SK-N-SH (cell line): ENCODE measurements around the gene ETNK2. TPM values are rescaled to one million over a fixed set of nuclear protein-coding genes. Genes with fewer than 3 reads are reported as not detected.

Experiments
- CTCF ChIA-PET: fragments of 300-600, 350-600 bp; formaldehyde crosslinking; extraction: SDS; loops from one replicate; lab custom pipeline; 2021; lab: Yijun Ruan, JAX
- POLR2A ChIA-PET: fragments of 350-600 bp; sonication (Branson Sonifier 250); formaldehyde crosslinking; extraction: SDS; loops from one replicate; lab custom pipeline; 2020; ENCODE audit warnings: antibody characterized with exemption, inconsistent platforms; lab: Yijun Ruan, JAX
- DNase-seq: peaks from one replicate; pipeline ENCODE4 v3.0.0; 2012
- H2AFZ ChIP-seq: fragments of 200-600 bp; sonication (generic); 2 replicates; pipeline ENCODE4 v1.8.1; 2016; ENCODE audit warnings: antibody characterized with exemption, mild to moderate bottlenecking, low read depth
- H3F3A ChIP-seq: fragments of 200-600 bp; sonication (generic); replicated peaks from 2 replicates; pipeline ENCODE3; 2016; ENCODE audit warnings: antibody characterized with exemption, mild to moderate bottlenecking; ENCODE audit not compliant: insufficient read depth
- H3K27ac ChIP-seq, 2 experiments: fragments of 200-500 bp in 1 of 2; fragments of 200-600 bp in 1 of 2; sonication (Bioruptor generic) in 1 of 2; sonication (generic), shearing (Covaris generic) in 1 of 2; 2 replicates each; pipeline versions ENCODE4 v1.5.1 to v1.6.1; 2014 to 2016; ENCODE audit warnings: low read depth in 2 of 2, inconsistent platforms in 1 of 2, low read length in 1 of 2, mild to moderate bottlenecking in 1 of 2, mixed read lengths in 1 of 2
- H3K27me3 ChIP-seq: fragments of 200-600 bp; sonication (generic), shearing (Covaris generic); 2 replicates; pipeline ENCODE4 v1.6.1; 2016; ENCODE audit warnings: mixed run types; ENCODE audit not compliant: insufficient read depth
- H3K36me3 ChIP-seq, 2 experiments: fragments of 200-500 bp in 1 of 2; fragments of 200-600 bp in 1 of 2; sonication (Bioruptor generic) in 1 of 2; sonication (generic) in 1 of 2; replicated peaks in 1 of 2; 2 replicates each; pipeline versions ENCODE3 to v1.5.1; 2014 to 2016; ENCODE audit warnings: low read length in 1 of 2, mild to moderate bottlenecking in 1 of 2; ENCODE audit not compliant: insufficient read depth in 2 of 2, control insufficient read depth in 1 of 2
- H3K4me1 ChIP-seq, 2 experiments: fragments of 200-500 bp in 1 of 2; fragments of 200-600 bp in 1 of 2; sonication (Bioruptor generic) in 1 of 2; sonication (generic), shearing (Covaris generic) in 1 of 2; 2 replicates each; pipeline versions ENCODE4 v1.5.1 to v1.6.1; 2014 to 2016; ENCODE audit warnings: low read depth in 1 of 2, low read length in 1 of 2, mixed run types in 1 of 2; ENCODE audit not compliant: insufficient read depth in 2 of 2, control insufficient read depth in 1 of 2
- H3K4me2 ChIP-seq: fragments of 200-600 bp; sonication (generic), shearing (Covaris generic); 2 replicates; pipeline ENCODE4 v1.6.1; 2017; ENCODE audit warnings: mixed run types
- H3K4me3 ChIP-seq, 2 experiments: fragments of 200-500 bp in 1 of 2; fragments of 200-600 bp in 1 of 2; sonication (Bioruptor generic) in 1 of 2; sonication (generic), shearing (Covaris generic) in 1 of 2; 2 replicates each; pipeline versions ENCODE4 v1.5.1 to v1.8.1; 2014 to 2016; ENCODE audit warnings: low read depth in 2 of 2, inconsistent platforms in 1 of 2, low read length in 1 of 2, mild to moderate bottlenecking in 1 of 2, mixed read lengths in 1 of 2, moderate library complexity in 1 of 2
- H3K79me2 ChIP-seq: fragments of 200-600 bp; sonication (generic); 2 replicates; pipeline ENCODE4 v1.8.1; 2017; ENCODE audit warnings: mild to moderate bottlenecking; ENCODE audit not compliant: insufficient read depth
- H3K9ac ChIP-seq: fragments of 200-600 bp; sonication (generic); 2 replicates; pipeline ENCODE4 v1.6.1; 2017; ENCODE audit warnings: mixed run types
- H3K9me2 ChIP-seq: fragments of 200-600 bp; sonication (generic); 2 replicates; pipeline ENCODE4 v1.6.1; 2017; ENCODE audit warnings: mixed run types
- H3K9me3 ChIP-seq: fragments of 200-600 bp; sonication (generic); 2 replicates; pipeline ENCODE4 v1.6.1; 2017; ENCODE audit warnings: mixed run types, mild to moderate bottlenecking, moderate library complexity
- H4K20me1 ChIP-seq: fragments of 200-600 bp; sonication (generic); 2 replicates; pipeline ENCODE4 v1.6.1; 2017; ENCODE audit warnings: mild to moderate bottlenecking, mixed run types; ENCODE audit not compliant: insufficient read depth
- CHD2 ChIP-seq: fragments of 150-350 bp; IDR thresholded peaks from 2 replicates; pipeline ENCODE4 v1.6.1; 2018; ENCODE audit warnings: low read length; ENCODE audit not compliant: partially characterized antibody
- ELF1 ChIP-seq: IDR thresholded peaks from 2 replicates; pipeline ENCODE4 v1.4.0; 2012
- EP300 ChIP-seq, 2 experiments: IDR thresholded peaks; 2 replicates each; pipeline versions ENCODE4 v1.4.0 to v1.6.1; 2012; ENCODE audit warnings: borderline replicate concordance in 1 of 2, low read depth in 1 of 2, low read length in 1 of 2
- FOSL2 ChIP-seq: IDR thresholded peaks from 2 replicates; pipeline ENCODE4 v1.4.0; 2012; ENCODE audit warnings: low read depth, mild to moderate bottlenecking, moderate library complexity, borderline replicate concordance
- FOXJ3 ChIP-seq: sonication (generic); formaldehyde crosslinking; IDR thresholded peaks from 2 replicates; pipeline ENCODE4 v1.5.1; 2020; ENCODE audit warnings: mild to moderate bottlenecking, missing genetic modification reagents
- FOXM1 ChIP-seq: IDR thresholded peaks from 2 replicates; pipeline ENCODE4 v1.4.0; 2012; ENCODE audit warnings: low read depth, mild to moderate bottlenecking
- GABPA ChIP-seq: IDR thresholded peaks from 2 replicates; pipeline ENCODE4 v1.4.0; 2012; ENCODE audit warnings: low read depth, mild to moderate bottlenecking
- MEF2A ChIP-seq: IDR thresholded peaks from 2 replicates; pipeline ENCODE4 v1.4.0; 2012; ENCODE audit warnings: low read depth, borderline replicate concordance
- MXI1 ChIP-seq: IDR thresholded peaks from 2 replicates; pipeline ENCODE4 v1.6.1; 2012; ENCODE audit warnings: mild to moderate bottlenecking, low read depth, low read length, improper control_type of control experiment
- POLR2AphosphoS5 ChIP-seq: IDR thresholded peaks from 2 replicates; pipeline ENCODE4 v1.6.1; 2012; ENCODE audit warnings: low read depth, low read length
- RXRA ChIP-seq: IDR thresholded peaks from 2 replicates; pipeline ENCODE4 v1.4.0; 2012; ENCODE audit warnings: low read depth, mild to moderate bottlenecking, borderline replicate concordance
- SMC3 ChIP-seq: IDR thresholded peaks from 2 replicates; pipeline ENCODE4 v1.6.1; 2012; ENCODE audit warnings: low read depth, low read length, improper control_type of control experiment
- TAF1 ChIP-seq: IDR thresholded peaks from 2 replicates; pipeline ENCODE4 v1.6.1; 2012; ENCODE audit warnings: low read depth, mild to moderate bottlenecking, low read length, moderate library complexity, borderline replicate concordance
- TCF12 ChIP-seq: IDR thresholded peaks from 2 replicates; pipeline ENCODE4 v1.4.0; 2012
- TEAD4 ChIP-seq: IDR thresholded peaks from 2 replicates; pipeline ENCODE4 v1.4.0; 2012; ENCODE audit warnings: mild to moderate bottlenecking, borderline replicate concordance; ENCODE audit not compliant: insufficient read depth
- YY1 ChIP-seq: IDR thresholded peaks from 2 replicates; pipeline ENCODE4 v1.4.0; 2012; ENCODE audit warnings: low read depth, mild to moderate bottlenecking
- WGBS: methylation state at CpG from one replicate; pipeline ENCODE4 v1.1.6; 2017; ENCODE audit warnings: low lambda C conversion rate; 5-methylcytosine and 5-hydroxymethylcytosine counted together
- polyA plus RNA-seq, 3 experiments: library from polyadenylated mRNA; depleted of rRNA; stranded (reverse); fragments of >200 nt; gene quantifications; 2 replicates each; pipeline ENCODE4 v1.2.3, GENCODE V29; 2012
- TF ChIP-seq, protein P1 (sequence below): IDR thresholded peaks from 2 replicates; pipeline ENCODE4 v1.4.0; 2012; ENCODE audit warnings: low read depth, borderline replicate concordance
- TF ChIP-seq, protein P2 (sequence below): fragments of 200-600 bp; sonication (generic); IDR thresholded peaks from 2 replicates; pipeline ENCODE4 v1.6.1; 2017; ENCODE audit warnings: antibody characterized with exemption, mild to moderate bottlenecking, moderate library complexity
- TF ChIP-seq, protein P3 (sequence below): IDR thresholded peaks from 2 replicates; pipeline ENCODE4; 2012

The ETNK2 gene
- polyA plus RNA-seq, 1 of the 3 experiments (the other 2 are of a cell fraction) = 16.1 TPM

DNA sequence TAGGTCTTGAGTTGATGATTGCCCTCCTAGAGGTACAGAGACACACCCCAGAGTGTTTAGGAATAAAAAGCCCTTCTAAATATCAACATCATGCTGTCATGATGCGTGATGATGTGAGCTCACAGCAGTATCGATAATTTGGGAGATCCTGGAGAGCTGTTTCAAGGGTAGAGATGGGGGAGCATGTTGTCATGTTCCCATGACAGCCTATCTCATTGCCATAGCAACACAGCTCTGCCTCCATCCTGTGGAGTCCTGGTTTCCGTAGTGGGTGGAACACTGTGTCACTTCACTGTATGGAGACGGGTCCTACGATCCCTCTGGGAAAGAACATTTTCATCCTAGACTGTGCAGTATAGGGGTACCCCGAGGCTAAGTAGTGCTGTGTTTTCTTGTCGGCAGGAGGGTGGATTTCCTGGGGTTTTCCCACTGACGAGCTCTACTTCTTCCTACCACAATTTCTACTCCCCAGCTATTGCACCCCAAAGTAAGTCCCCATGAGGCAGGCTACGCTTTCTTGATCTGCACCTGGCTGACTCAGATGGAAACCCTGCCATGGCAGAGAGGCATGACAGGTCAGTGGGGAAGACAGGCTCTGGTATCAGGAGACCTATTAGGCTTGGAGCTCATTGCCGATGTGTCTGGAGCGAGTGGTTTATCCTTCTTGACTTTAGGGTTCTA is 37.3 kb upstream of the ETNK2 start:
- Histone ChIP-seq H3K9me3 (no peaks in the 10 kb centered on the region), H2AFZ (no peak overlapping the region), H3K4me3 (no peak overlapping the region), H3K79me2 (no peaks in the 10 kb centered on the region), H3K27me3 (no peaks in the 10 kb centered on the region; the same call in 1 of the 2 replicates), H3K9me2 (no peaks in the 10 kb centered on the region), H3K9ac (no peak overlapping the region), H3K4me2 (no peak overlapping the region), H3K36me3 (no peaks in the 10 kb centered on the region), H4K20me1 (no peaks in the 10 kb centered on the region), H3K27ac (no peak overlapping the region), H3K4me1 (no peaks in the 10 kb centered on the region; a peak in 2 of 4 replicates), H3F3A (no peaks in the 10 kb centered on the region)
- 65% methylated on average over 11 of the region's 11 CpGs for WGBS
- TF ChIP-seq POLR2AphosphoS5 = no peak
- no peak for TF ChIP-seq RXRA
- no peak for TF ChIP-seq TCF12
- no peak for TF ChIP-seq TAF1
- no peak for TF ChIP-seq CHD2
- no peak for TF ChIP-seq EP300 (IDR thresholded peaks at IDR 0.05; ENCODE audit: borderline replicate concordance in 1 of 2, low read depth in 1 of 2, low read length in 1 of 2)
- TF ChIP-seq, protein P1, sequence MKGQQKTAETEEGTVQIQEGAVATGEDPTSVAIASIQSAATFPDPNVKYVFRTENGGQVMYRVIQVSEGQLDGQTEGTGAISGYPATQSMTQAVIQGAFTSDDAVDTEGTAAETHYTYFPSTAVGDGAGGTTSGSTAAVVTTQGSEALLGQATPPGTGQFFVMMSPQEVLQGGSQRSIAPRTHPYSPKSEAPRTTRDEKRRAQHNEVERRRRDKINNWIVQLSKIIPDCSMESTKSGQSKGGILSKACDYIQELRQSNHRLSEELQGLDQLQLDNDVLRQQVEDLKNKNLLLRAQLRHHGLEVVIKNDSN = no peak
- TF ChIP-seq ELF1 = no peak
- TF ChIP-seq FOSL2 = no peak
- TF ChIP-seq FOXJ3 (CRISPR knock-in tag) = no peak
- no peak for TF ChIP-seq MEF2A
- ChIA-PET CTCF (interaction anchor here (1.0 to 5.1 kb wide), 7 partner anchors 10 to 210 kb away, joined by 3 to 35 read pairs (median 4); partner anchors contain the start of genes GOLT1A and REN), POLR2A (no interaction called here)
- DNase-seq = peak; percentile 67

DNA sequence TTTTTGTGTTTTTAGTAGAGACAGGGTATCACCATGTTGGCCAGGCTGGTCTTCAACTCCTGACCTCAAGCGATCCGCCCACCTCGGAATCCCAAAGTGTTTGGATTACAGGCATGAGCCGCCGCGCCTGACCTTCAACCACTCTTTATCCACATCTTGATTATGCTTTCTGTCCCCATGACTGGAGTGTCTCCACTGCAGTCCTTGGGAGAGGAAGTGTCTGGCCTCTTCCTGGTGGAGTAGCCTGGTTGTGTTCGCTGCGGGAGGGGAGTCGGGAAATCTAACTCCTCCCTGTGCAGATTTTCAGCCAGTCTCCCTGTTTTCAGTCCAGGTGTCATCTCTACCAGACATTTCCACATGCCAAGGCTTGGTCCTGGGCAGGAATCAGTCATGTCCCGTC is 34.8 kb upstream of the ETNK2 start:
- TF ChIP-seq FOXM1 = no peak
- no peak for TF ChIP-seq YY1
- TF ChIP-seq, protein P2, sequence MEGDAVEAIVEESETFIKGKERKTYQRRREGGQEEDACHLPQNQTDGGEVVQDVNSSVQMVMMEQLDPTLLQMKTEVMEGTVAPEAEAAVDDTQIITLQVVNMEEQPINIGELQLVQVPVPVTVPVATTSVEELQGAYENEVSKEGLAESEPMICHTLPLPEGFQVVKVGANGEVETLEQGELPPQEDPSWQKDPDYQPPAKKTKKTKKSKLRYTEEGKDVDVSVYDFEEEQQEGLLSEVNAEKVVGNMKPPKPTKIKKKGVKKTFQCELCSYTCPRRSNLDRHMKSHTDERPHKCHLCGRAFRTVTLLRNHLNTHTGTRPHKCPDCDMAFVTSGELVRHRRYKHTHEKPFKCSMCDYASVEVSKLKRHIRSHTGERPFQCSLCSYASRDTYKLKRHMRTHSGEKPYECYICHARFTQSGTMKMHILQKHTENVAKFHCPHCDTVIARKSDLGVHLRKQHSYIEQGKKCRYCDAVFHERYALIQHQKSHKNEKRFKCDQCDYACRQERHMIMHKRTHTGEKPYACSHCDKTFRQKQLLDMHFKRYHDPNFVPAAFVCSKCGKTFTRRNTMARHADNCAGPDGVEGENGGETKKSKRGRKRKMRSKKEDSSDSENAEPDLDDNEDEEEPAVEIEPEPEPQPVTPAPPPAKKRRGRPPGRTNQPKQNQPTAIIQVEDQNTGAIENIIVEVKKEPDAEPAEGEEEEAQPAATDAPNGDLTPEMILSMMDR = no peak
- TF ChIP-seq, protein P3, sequence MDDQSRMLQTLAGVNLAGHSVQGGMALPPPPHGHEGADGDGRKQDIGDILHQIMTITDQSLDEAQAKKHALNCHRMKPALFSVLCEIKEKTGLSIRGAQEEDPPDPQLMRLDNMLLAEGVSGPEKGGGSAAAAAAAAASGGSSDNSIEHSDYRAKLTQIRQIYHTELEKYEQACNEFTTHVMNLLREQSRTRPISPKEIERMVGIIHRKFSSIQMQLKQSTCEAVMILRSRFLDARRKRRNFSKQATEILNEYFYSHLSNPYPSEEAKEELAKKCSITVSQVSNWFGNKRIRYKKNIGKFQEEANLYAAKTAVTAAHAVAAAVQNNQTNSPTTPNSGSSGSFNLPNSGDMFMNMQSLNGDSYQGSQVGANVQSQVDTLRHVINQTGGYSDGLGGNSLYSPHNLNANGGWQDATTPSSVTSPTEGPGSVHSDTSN = no peak
- no peak for TF ChIP-seq SMC3
- no peak for TF ChIP-seq GABPA
- TF ChIP-seq MXI1 = no peak
- no peak for TF ChIP-seq TEAD4
- H3K4me3 ChIP-seq = no peak overlapping the region

More for the DNA sequence above, 34.8 kb upstream of the ETNK2 start:
- Histone ChIP-seq H3K4me1 (no peaks in the 10 kb centered on the region; a peak in 2 of 4 replicates), H3K36me3 (no peaks in the 10 kb centered on the region), H4K20me1 (no peaks in the 10 kb centered on the region), H3F3A (no peaks in the 10 kb centered on the region), H3K9me3 (no peaks in the 10 kb centered on the region), H3K27me3 (no peaks in the 10 kb centered on the region; the same call in 1 of the 2 replicates), H2AFZ (no peak overlapping the region), H3K4me2 (no peak overlapping the region), H3K79me2 (no peaks in the 10 kb centered on the region), H3K27ac (no peak overlapping the region), H3K9me2 (no peaks in the 10 kb centered on the region), H3K9ac (no peak overlapping the region)
- WGBS = 92% methylated on average over 10 of the region's 10 CpGs
- ChIA-PET POLR2A (no interaction called here), CTCF (interaction anchor here (1.8 to 5.1 kb wide), 2 partner anchors 21 to 23 kb away, joined by 5 to 35 read pairs; partner anchors contain the start of gene REN)
- no peak for DNase-seq
